ENCODE measurements around the gene HEATR5A. TPM values are rescaled to one million over a fixed set of nuclear protein-coding genes. Genes with fewer than 3 reads are reported as not detected.

Gene HEATR5A
- total RNA-seq, 1 experiment from 2014 or later: 19.0 TPM

DNA sequence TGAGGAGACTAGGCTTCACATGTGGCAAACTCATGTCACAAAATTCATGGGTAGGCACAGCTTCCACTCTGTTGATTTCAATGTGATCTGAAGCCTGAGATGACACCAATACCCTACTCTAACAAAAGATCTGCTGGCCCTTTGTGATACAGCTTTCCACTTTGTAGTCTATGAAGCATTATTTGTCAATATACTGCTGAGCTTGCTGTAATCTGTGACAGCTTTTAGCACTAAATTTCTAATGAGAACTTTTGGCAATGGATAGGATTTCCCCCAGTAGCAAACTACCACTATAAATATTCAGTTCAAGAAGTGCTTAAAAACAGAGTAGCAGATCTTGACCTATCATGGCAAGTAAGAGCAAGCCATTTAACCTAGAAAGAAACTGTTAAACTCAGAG lies 5.6 kb upstream of the HEATR5A start:
- TF ChIP-seq EZH2 (IDR thresholded peaks at IDR 0.05; ENCODE audit: borderline replicate concordance, low read depth, low read length, poor library complexity, severe bottlenecking): no peak
- no peak for TF ChIP-seq CTCF (conservative IDR thresholded peaks at IDR 0.05; ENCODE audit: low read depth, low read length)
- no peak for DNase-seq (ENCODE audit: low spot score)
- Histone ChIP-seq H3K27me3 (replicated peaks; ENCODE audit: insufficient read depth, low read depth, low read length, poor library complexity) (no peaks in the 10 kb centered on the region), H3K4me3 (ENCODE audit: low read depth, low read length, poor library complexity, severe bottlenecking) (no peak overlapping the region), H3K4me1 (ENCODE audit: insufficient read depth, low read length, poor library complexity, severe bottlenecking) (no peaks in the 10 kb centered on the region), H3K27ac (ENCODE audit: low read depth, low read length, poor library complexity, severe bottlenecking) (no peak overlapping the region), H3K36me3 (ENCODE audit: insufficient read depth, low read length, poor library complexity, severe bottlenecking) (no peaks in the 10 kb centered on the region), H3K9me3 (ENCODE audit: low read depth, low read length, poor library complexity, severe bottlenecking) (no peaks in the 10 kb centered on the region)
- ChIA-PET POLR2A (ENCODE audit: low non-redundant PET) (no interaction called here), CTCF (no interaction called here)
- intact Hi-C loops (cut with micrococcal nuclease; ENCODE audit: unreplicated experiment): no loop called here
- no TSS peak for BruUV-seq (replicated peaks)

- no TSS peak for BruUV-seq (replicated peaks)
- no peak for DNase-seq (ENCODE audit: low spot score)
- intact Hi-C loops (cut with micrococcal nuclease; ENCODE audit: unreplicated experiment): no loop called here
- ChIA-PET CTCF (interaction anchor here (1.1 kb wide), 1 partner anchor 833 kb away, joined by 3 read pairs; no protein-coding TSS in a partner anchor), POLR2A (ENCODE audit: low non-redundant PET) (no interaction called here)
- H3K27ac ChIP-seq (ENCODE audit: low read depth, low read length, poor library complexity, severe bottlenecking): no peak overlapping the region
- H3K27me3 ChIP-seq (replicated peaks; ENCODE audit: insufficient read depth, low read depth, low read length, poor library complexity): no peaks in the 10 kb centered on the region
- H3K4me1 ChIP-seq (ENCODE audit: insufficient read depth, low read length, poor library complexity, severe bottlenecking): peaks cover 7% of the 10 kb centered on the region
- H3K4me3 ChIP-seq (ENCODE audit: low read depth, low read length, poor library complexity, severe bottlenecking): peak overlapping the region; percentile 96
- TF ChIP-seq EZH2 (IDR thresholded peaks at IDR 0.05; ENCODE audit: borderline replicate concordance, low read depth, low read length, poor library complexity, severe bottlenecking) (no peak), CTCF (conservative IDR thresholded peaks at IDR 0.05; ENCODE audit: low read depth, low read length) (no peak)
- no peaks in the 10 kb centered on the region for H3K36me3 ChIP-seq (ENCODE audit: insufficient read depth, low read length, poor library complexity, severe bottlenecking)
- no peaks in the 10 kb centered on the region for H3K9me3 ChIP-seq (ENCODE audit: low read depth, low read length, poor library complexity, severe bottlenecking)
These were observed 850 bp upstream of the HEATR5A start for GRCh38 chr14:31421200-31421599.

- Histone ChIP-seq H3K4me3 (ENCODE audit: low read depth, low read length, poor library complexity, severe bottlenecking) (peak overlapping the region; percentile 96), H3K27ac (ENCODE audit: low read depth, low read length, poor library complexity, severe bottlenecking) (peak overlapping the region; percentile 81), H3K36me3 (ENCODE audit: insufficient read depth, low read length, poor library complexity, severe bottlenecking) (no peaks in the 10 kb centered on the region), H3K4me1 (ENCODE audit: insufficient read depth, low read length, poor library complexity, severe bottlenecking) (peaks cover 7% of the 10 kb centered on the region), H3K27me3 (replicated peaks; ENCODE audit: insufficient read depth, low read depth, low read length, poor library complexity) (no peaks in the 10 kb centered on the region), H3K9me3 (ENCODE audit: low read depth, low read length, poor library complexity, severe bottlenecking) (no peaks in the 10 kb centered on the region)
- intact Hi-C loops (cut with micrococcal nuclease; ENCODE audit: unreplicated experiment): no loop called here
- CTCF ChIA-PET: no interaction called here
- POLR2A ChIA-PET (ENCODE audit: low non-redundant PET): no interaction called here
- no TSS peak for BruUV-seq (replicated peaks)
- TF ChIP-seq CTCF (conservative IDR thresholded peaks at IDR 0.05; ENCODE audit: low read depth, low read length): no peak
- no peak for TF ChIP-seq EZH2 (IDR thresholded peaks at IDR 0.05; ENCODE audit: borderline replicate concordance, low read depth, low read length, poor library complexity, severe bottlenecking)
- no peak for DNase-seq (ENCODE audit: low spot score)
These were observed 407 bp downstream of the HEATR5A start for GRCh38 chr14:31419967-31420318.
